ENCODE measurements around the gene HDAC9.

The HDAC9 gene

GRCh38 chr7:18872344-18872743, 376.8 kb downstream of the HDAC9 start:
- no peak for DNase-seq
- Histone ChIP-seq H3K9me3 (no peaks in the 10 kb centered on the region), H3K4me1 (no peaks in the 10 kb centered on the region), H3K27me3 (no peaks in the 10 kb centered on the region), H3K4me3 (ENCODE audit: low read depth, low read length) (no peak overlapping the region), H3K36me3 (no peaks in the 10 kb centered on the region)
- TF ChIP-seq CTCF (IDR thresholded peaks at IDR 0.05; ENCODE audit: low read depth, low read length) = no peak

DNA sequence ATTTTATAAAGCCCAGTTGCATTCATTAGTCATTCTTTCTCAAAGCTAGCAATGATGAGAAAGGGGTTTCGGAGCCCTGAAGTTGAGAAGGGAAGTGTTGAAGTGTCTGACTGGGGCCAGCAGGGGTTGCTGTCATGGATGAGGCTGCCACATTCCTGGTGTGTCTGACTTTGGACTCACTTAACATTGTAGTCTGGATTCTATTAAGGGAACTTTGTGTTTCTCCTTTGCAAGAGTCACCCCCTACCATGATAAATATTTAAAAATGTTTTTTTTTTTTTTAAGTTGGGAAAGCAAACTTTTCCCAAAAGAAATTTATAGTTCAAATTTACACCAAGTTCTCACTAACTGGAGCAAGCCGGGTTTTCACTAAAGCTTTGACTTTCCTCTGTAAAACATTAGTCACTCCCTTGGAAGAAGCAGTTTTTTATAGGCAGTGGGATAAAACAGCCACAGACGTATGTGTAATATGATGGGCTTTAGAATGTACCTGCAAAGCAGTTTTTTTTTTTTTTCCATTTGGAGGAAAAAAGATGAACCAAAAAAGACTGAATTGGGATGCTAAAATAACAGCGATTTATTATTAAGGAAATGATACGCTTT, 378.3 kb downstream of the HDAC9 start:
- Histone ChIP-seq H3K4me3 (ENCODE audit: low read depth, low read length) (no peak overlapping the region), H3K9me3 (no peaks in the 10 kb centered on the region), H3K27me3 (no peaks in the 10 kb centered on the region), H3K36me3 (no peaks in the 10 kb centered on the region), H3K4me1 (no peaks in the 10 kb centered on the region)
- TF ChIP-seq CTCF (IDR thresholded peaks at IDR 0.05; ENCODE audit: low read depth, low read length) = peak; percentile 72
- peak; percentile 35 for DNase-seq

DNA sequence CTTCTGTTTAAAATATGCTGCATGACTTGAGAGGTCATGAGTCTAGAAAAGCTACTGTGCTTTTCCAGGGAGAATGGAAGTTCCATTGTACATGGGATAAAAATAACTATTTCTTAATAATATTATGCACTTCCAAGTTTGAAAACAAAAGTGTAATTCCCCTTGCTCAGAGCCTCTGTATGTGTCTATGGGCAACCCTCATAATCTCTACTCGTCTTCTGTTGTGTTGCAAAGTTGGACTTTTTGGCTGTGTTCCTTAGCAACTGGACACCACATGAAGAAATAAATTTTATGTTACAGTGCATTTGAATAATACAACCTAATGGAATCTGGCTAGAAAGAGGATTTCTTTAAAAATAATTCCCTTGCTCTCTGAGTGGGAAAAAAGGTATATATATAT, 379.3 kb downstream of the HDAC9 start:
- no peaks in the 10 kb centered on the region for H3K9me3 ChIP-seq
- no peak for TF ChIP-seq CTCF (IDR thresholded peaks at IDR 0.05; ENCODE audit: low read depth, low read length)
- no peak for DNase-seq

DNA sequence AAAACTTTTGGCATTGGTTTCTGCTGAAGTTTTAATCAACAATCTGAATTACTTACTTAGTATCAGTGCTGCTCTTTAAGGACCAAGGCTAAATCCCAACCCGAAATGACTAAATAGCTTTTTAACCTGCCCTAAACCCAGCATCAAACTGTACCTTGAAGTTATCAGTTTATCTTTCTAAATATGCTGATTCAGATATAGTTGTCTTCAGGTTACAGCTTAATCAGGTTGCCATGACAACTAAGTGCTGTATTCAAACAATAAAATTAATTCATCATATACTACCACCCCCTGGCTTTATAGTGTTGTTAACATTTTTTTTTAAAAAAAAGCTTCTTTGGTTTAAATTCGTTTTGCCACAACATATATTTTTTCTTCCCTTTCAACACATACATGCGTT, 382.3 kb downstream of the HDAC9 start:
- Histone ChIP-seq H3K36me3 (no peaks in the 10 kb centered on the region), H3K4me1 (no peaks in the 10 kb centered on the region), H3K9me3 (no peaks in the 10 kb centered on the region), H3K27me3 (no peaks in the 10 kb centered on the region), H3K4me3 (ENCODE audit: low read depth, low read length) (no peak overlapping the region)
- DNase-seq = no peak
- TF ChIP-seq CTCF (IDR thresholded peaks at IDR 0.05; ENCODE audit: low read depth, low read length) = no peak

More for the DNA sequence above, 379.3 kb downstream of the HDAC9 start:
- no peak overlapping the region for H3K4me3 ChIP-seq (ENCODE audit: low read depth, low read length)
- no peaks in the 10 kb centered on the region for H3K27me3 ChIP-seq
- H3K36me3 ChIP-seq = no peaks in the 10 kb centered on the region
- no peaks in the 10 kb centered on the region for H3K4me1 ChIP-seq

- no peak overlapping the region for H3K4me3 ChIP-seq (ENCODE audit: low read depth, low read length)
- H3K36me3 ChIP-seq = no peaks in the 10 kb centered on the region
- DNase-seq = peak; percentile 59
- peaks cover 32% of the 10 kb centered on the region for H3K4me1 ChIP-seq
- H3K27me3 ChIP-seq = no peaks in the 10 kb centered on the region
- TF ChIP-seq CTCF (IDR thresholded peaks at IDR 0.05; ENCODE audit: low read depth, low read length) = no peak
- no peaks in the 10 kb centered on the region for H3K9me3 ChIP-seq
These were observed 391.3 kb downstream of the HDAC9 start for GRCh38 chr7:18886832-18887231.

DNA sequence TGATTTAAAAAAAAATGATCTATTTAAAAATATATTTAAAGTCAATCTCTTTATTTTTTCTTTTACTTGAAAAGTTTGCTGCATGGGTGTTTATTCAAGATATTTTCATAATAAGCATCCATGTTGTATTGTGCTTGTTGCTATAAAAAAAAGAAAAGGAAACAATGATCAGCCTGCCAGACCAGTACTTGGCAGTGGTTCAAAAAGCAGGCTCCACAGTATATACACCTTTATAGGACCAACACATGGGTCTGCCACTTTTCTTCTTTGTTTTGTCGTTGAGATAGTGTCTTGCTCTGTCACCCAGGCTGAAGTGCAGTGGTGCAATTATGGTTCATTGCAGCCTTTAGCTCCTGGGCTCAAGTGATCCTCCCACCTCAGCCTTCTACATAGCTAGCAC, 393.9 kb downstream of the HDAC9 start:
- TF ChIP-seq CTCF (IDR thresholded peaks at IDR 0.05; ENCODE audit: low read depth, low read length) = no peak
- DNase-seq = peak; percentile 60
- Histone ChIP-seq H3K36me3 (no peaks in the 10 kb centered on the region), H3K4me3 (ENCODE audit: low read depth, low read length) (no peak overlapping the region), H3K4me1 (peaks cover 54% of the 10 kb centered on the region), H3K9me3 (no peaks in the 10 kb centered on the region), H3K27me3 (no peaks in the 10 kb centered on the region)

All from BE2C (cell line).